ENCODE data around the gene HDAC5. TPM values are rescaled to one million over a fixed set of nuclear protein-coding genes. Genes with fewer than 3 reads are reported as not detected.

Gene HDAC5
- 10 to 100 TPM; 12.0 to 26.4 (median 15.5) TPM for total RNA-seq
- long read RNA-seq, partial matches to known transcripts = 0 of 1 reads
- long read RNA-seq, other reads (novel, unspliced or antisense) = 1 of 1 reads

- H3K27me3 ChIP-seq = no peaks in the 10 kb centered on the region
- TF ChIP-seq CTCF (IDR thresholded peaks at IDR 0.05) = peak; percentile 55 to 69 (median 64)
- peak; percentile 32 for TF ChIP-seq POLR2A (IDR thresholded peaks at IDR 0.05)
- peak within 1 kb of the TSS; percentile 91 to 93 (median 92) for H3K27ac ChIP-seq
- intact Hi-C loops (cut with DNase I) = no loop called here
- DNase-seq (peak; percentile 96 to 98 (median 97)), ATAC-seq (peak; percentile 98)
- no CpG with 5 or more reads among the region's 78 CpGs for WGBS (ENCODE audit: insufficient coverage, low coverage, low lambda C conversion rate, missing lambda C conversion rate)
- peaks cover 0 to 7% (median 0%) of the 10 kb centered on the region in 4 donors for H3K4me1 ChIP-seq
- H3K4me3 ChIP-seq = peak within 1 kb of the TSS; percentile 79 to 89 (median 82)
- H3K9me3 ChIP-seq = no peaks in the 10 kb centered on the region
- H3K36me3 ChIP-seq = no peaks in the 10 kb centered on the region
Observed at GRCh38 chr17:44123356-44124117, at the start of gene HDAC5. TSS of gene HDAC5 (minus strand) at chr17:44123641. CDS start at chr17:44117515, 6,126 bp downstream.

GRCh38 chr17:44171931-44172455 lies 48.6 kb upstream of the HDAC5 start:
- Histone ChIP-seq H3K27ac (no peak overlapping the region), H3K27me3 (no peaks in the 10 kb centered on the region), H3K36me3 (no peaks in the 10 kb centered on the region), H3K4me1 (peaks cover 0 to 14% (median 2%) of the 10 kb centered on the region in 4 donors), H3K4me3 (no peak overlapping the region), H3K9me3 (no peaks in the 10 kb centered on the region)
- intact Hi-C loops (cut with DNase I) = no loop called here
- TF ChIP-seq CTCF (IDR thresholded peaks at IDR 0.05) (no peak), POLR2A (IDR thresholded peaks at IDR 0.05) (no peak)
- WGBS (ENCODE audit: insufficient coverage, low coverage, low lambda C conversion rate, missing lambda C conversion rate) = 75% methylated on average over 1 of the region's 17 CpGs
- ATAC-seq (no peak), DNase-seq (no peak)

- TF ChIP-seq CTCF (IDR thresholded peaks at IDR 0.05) (no peak), POLR2A (IDR thresholded peaks at IDR 0.05) (no peak)
- intact Hi-C loops (cut with DNase I) = no loop called here
- Histone ChIP-seq H3K27me3 (no peaks in the 10 kb centered on the region), H3K36me3 (no peaks in the 10 kb centered on the region), H3K9me3 (no peaks in the 10 kb centered on the region), H3K27ac (no peak within 1 kb of the TSS), H3K4me3 (no peak within 1 kb of the TSS), H3K4me1 (peaks cover 0 to 16% (median 2%) of the 10 kb centered on the region in 4 donors)
- ATAC-seq = peak in 1 of 4 donors; percentile 44
- 30% methylated on average over 8 of the region's 21 CpGs for WGBS (ENCODE audit: insufficient coverage, low coverage, low lambda C conversion rate, missing lambda C conversion rate)
- no peak for DNase-seq
Observed at GRCh38 chr17:44170499-44171201, 47.2 kb upstream of the HDAC5 start, which contains the start of gene ASB16. TSS of gene ASB16 (plus strand) at chr17:44170704. CDS start at chr17:44170790, 86 bp downstream.

- Histone ChIP-seq H3K4me1 (peaks cover 0 to 16% (median 2%) of the 10 kb centered on the region in 4 donors), H3K9me3 (no peaks in the 10 kb centered on the region), H3K36me3 (no peaks in the 10 kb centered on the region), H3K4me3 (no peak overlapping the region), H3K27ac (no peak overlapping the region), H3K27me3 (no peaks in the 10 kb centered on the region)
- WGBS (ENCODE audit: insufficient coverage, low coverage, low lambda C conversion rate, missing lambda C conversion rate) = 31% methylated on average over 2 of the region's 5 CpGs
- no peak for TF ChIP-seq POLR2A (IDR thresholded peaks at IDR 0.05)
- TF ChIP-seq CTCF (IDR thresholded peaks at IDR 0.05) = no peak
- intact Hi-C loops (cut with DNase I) = no loop called here
- ATAC-seq (no peak), DNase-seq (no peak)
Observed at GRCh38 chr17:44170135-44170498, 46.7 kb upstream of the HDAC5 start.

Measured in right lobe of liver (tissue), 6 donors.